GM19025 (cell line): ENCODE data around the gene HNRNPA1.

ENCODE experiments used
- ATAC-seq: cut with Tn5 transposase; IDR thresholded peaks from one replicate; pipeline ENCODE4 v1.9.1; 2021; ENCODE audit warnings: mild to moderate bottlenecking, low read depth, moderate library complexity; ENCODE audit not compliant: unreplicated experiment

The HNRNPA1 gene

GRCh38 chr12:54331461-54331860 lies 50.9 kb downstream of the HNRNPA1 start:
- ATAC-seq: no peak

DNA sequence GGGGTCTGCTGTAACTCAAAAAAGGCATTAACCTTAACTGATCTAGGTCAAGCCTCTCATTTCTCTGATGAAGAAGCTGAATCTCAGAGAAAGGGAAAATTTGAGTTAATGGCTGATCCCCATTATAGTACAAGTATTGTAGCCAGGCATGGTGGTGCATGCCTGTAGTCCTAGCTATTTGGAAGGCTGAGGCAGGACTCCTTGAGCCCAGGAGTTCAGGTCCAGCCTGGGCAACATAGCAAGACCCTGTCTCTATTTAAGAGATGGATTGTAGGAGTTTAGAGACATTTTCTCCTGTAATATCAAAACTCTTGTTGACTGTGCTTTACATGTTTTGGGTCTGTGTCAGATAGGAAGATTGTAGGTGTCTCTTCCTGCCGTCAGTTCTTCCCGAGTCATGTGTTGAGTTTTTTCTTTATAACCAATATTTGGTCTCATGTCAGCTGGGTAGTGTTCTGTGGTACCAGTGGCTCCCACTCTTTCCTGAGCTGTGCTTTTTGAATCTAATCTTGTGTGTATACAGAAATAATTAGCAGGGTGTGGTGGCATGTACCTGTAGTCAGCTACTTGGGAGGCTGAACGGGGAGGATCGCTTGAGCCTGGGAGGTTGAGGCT lies 53.0 kb downstream of the HNRNPA1 start:
- ATAC-seq: no peak
